PC-9 (cell line): Measurements from ENCODE around the gene ANKRD60. TPM values are rescaled to one million over a fixed set of nuclear protein-coding genes. Genes with fewer than 3 reads are reported as not detected.

Source experiments
- BruUV-seq: library from RNA; stranded (reverse); fragments of 400-500 nt; replicated peaks from 2 replicates; lab custom pipeline; 2021; lab: Mats Ljungman, UMichigan
- CTCF ChIA-PET: fragments of 300-600 bp; sonication (Branson Sonifier 250); formaldehyde crosslinking; loops from one replicate; lab custom pipeline; 2022; ENCODE audit warnings: antibody characterized with exemption; lab: Charles Lee
- POLR2A ChIA-PET: fragments of 300-600 bp; sonication (Branson Sonifier 250); formaldehyde crosslinking; loops from one replicate; lab custom pipeline; 2022; ENCODE audit warnings: antibody characterized with exemption; ENCODE audit not compliant: unreplicated experiment; lab: Charles Lee
- DNase-seq, 2 experiments: peaks; one replicate each; pipeline versions ENCODE4 v3.0.0 to v3.0.0-alpha.2; 2015 to 2022; ENCODE audit warnings: mixed read lengths in 1 of 2
- H2AFZ ChIP-seq: fragments of 200-600 bp; sonication (generic); 2 replicates; pipeline ENCODE4 v1.8.1; 2017; ENCODE audit warnings: antibody characterized with exemption
- H3F3A ChIP-seq: fragments of 200-600 bp; sonication (generic); 2 replicates; pipeline ENCODE4 v1.8.1; 2017; ENCODE audit warnings: antibody characterized with exemption, mild to moderate bottlenecking, low read depth; ENCODE audit not compliant: insufficient read depth
- H3K27ac ChIP-seq: fragments of 200-600 bp; sonication (generic); 2 replicates; pipeline ENCODE4 v1.6.1; 2016; ENCODE audit warnings: mixed run types
- H3K27me3 ChIP-seq: fragments of 200-600 bp; sonication (generic); 2 replicates; pipeline ENCODE4 v1.6.1; 2016; ENCODE audit warnings: low read depth, mixed run types; ENCODE audit not compliant: insufficient read depth
- H3K36me3 ChIP-seq: fragments of 200-600 bp; sonication (generic); 2 replicates; pipeline ENCODE4 v1.6.1; 2016; ENCODE audit warnings: low read depth, mixed run types
- H3K4me1 ChIP-seq: fragments of 200-600 bp; sonication (generic); replicated peaks from 2 replicates; pipeline ENCODE4 v1.6.1; 2016; ENCODE audit warnings: mixed run types; ENCODE audit not compliant: insufficient read depth
- H3K4me2 ChIP-seq: fragments of 200-600 bp; sonication (generic); 2 replicates; pipeline ENCODE4 v1.6.1; 2017; ENCODE audit warnings: mixed run types
- H3K4me3 ChIP-seq: fragments of 200-600 bp; sonication (generic); 2 replicates; pipeline ENCODE4 v1.6.1; 2016; ENCODE audit warnings: mixed run types
- H3K79me2 ChIP-seq: fragments of 200-600 bp; sonication (generic); 2 replicates; pipeline ENCODE4 v1.6.1; 2017; ENCODE audit warnings: low read depth, mixed run types
- H3K9me2 ChIP-seq: fragments of 200-600 bp; sonication (generic); 2 replicates; pipeline ENCODE4 v1.8.1; 2017; ENCODE audit warnings: mild to moderate bottlenecking; ENCODE audit not compliant: insufficient read depth
- H3K9me3 ChIP-seq: fragments of 200-600 bp; sonication (generic); 2 replicates; pipeline ENCODE4 v1.8.1; 2016; ENCODE audit warnings: low read depth; ENCODE audit not compliant: insufficient read depth
- H4K20me1 ChIP-seq: fragments of 200-600 bp; sonication (generic); 2 replicates; pipeline ENCODE4 v1.8.1; 2017; ENCODE audit not compliant: insufficient read depth
- CTCF ChIP-seq: fragments of 200-600 bp; sonication (generic); conservative IDR thresholded peaks from 2 replicates; pipeline ENCODE4 v1.6.1; 2017; ENCODE audit warnings: mixed run types, antibody characterized with exemption, mild to moderate bottlenecking, moderate library complexity
- EZH2 ChIP-seq: fragments of 200-600 bp; sonication (generic); IDR thresholded peaks from 2 replicates; pipeline ENCODE4 v1.8.0; 2017; ENCODE audit warnings: antibody characterized with exemption, low read depth
- intact Hi-C: fragments of 100-400 bp; cut with micrococcal nuclease; formaldehyde crosslinking; loops from one replicate; pipeline ENCODE4 v1.10.0; 2022; ENCODE audit not compliant: unreplicated experiment
- total RNA-seq: library from RNA; stranded (reverse); gene quantifications from 2 replicates; pipeline ENCODE4 v1.2.3, GENCODE V29; 2021

Gene ANKRD60
- total RNA-seq, 1 experiment from 2014 or later: not detected

GRCh38 chr20:58233881-58234528 lies 5.6 kb upstream of the ANKRD60 start:
- intact Hi-C loops: loop anchor here (10.0 kb wide), 2 partner anchors 601 to 631 kb away; no protein-coding TSS in a partner anchor
- POLR2A ChIA-PET: no interaction called here
- Histone ChIP-seq H4K20me1 (no peaks in the 10 kb centered on the region), H3K4me2 (no peak overlapping the region), H3K4me1 (peaks cover 8% of the 10 kb centered on the region; the same call in 1 of the 2 replicates), H2AFZ (no peak overlapping the region), H3K27me3 (no peaks in the 10 kb centered on the region), H3K4me3 (no peak overlapping the region), H3K27ac (no peak overlapping the region), H3K36me3 (no peaks in the 10 kb centered on the region), H3K9me2 (no peaks in the 10 kb centered on the region), H3K79me2 (no peaks in the 10 kb centered on the region), H3F3A (peaks cover 7% of the 10 kb centered on the region; the same call in 1 of the 2 replicates), H3K9me3 (no peaks in the 10 kb centered on the region)
- peak in 1 of 2 experiments; percentile 37 for DNase-seq
- BruUV-seq: no TSS peak
- CTCF ChIA-PET: interaction anchor here (0.5 to 0.7 kb wide), 4 partner anchors 11 to 199 kb away, joined by 3 to 4 read pairs (median 3); no protein-coding TSS in a partner anchor
- TF ChIP-seq CTCF: peak; percentile 89
- TF ChIP-seq EZH2: no peak

GRCh38 chr20:58233393-58233792 lies 4.9 kb upstream of the ANKRD60 start:
- H3K4me1 ChIP-seq: peaks cover 8% of the 10 kb centered on the region; the same call in 1 of the 2 replicates
- CTCF ChIA-PET: no interaction called here

DNA sequence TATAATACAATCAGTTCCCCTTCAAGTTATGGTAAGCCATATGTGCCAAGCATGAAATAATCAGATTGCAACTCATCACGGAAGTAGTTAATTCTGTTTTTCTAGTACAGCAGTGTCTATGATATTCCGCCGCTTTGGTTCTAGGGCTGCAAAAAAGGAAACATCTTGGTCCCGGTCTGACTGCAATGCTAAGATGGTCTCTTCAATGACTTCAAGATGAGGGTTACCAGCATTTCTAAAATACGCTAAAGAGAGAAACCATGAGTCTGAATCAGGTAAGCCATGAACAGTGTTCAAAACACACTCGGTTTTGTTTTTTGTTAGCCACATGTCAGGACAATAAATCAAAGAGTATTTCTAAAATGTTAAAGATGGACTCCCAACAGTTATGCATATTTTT lies 3.2 kb upstream of the ANKRD60 start:
- CTCF ChIA-PET: no interaction called here

More at GRCh38 chr20:58233393-58233792, 4.9 kb upstream of the ANKRD60 start:
- no peak for DNase-seq
- Histone ChIP-seq H2AFZ (no peak overlapping the region), H3K9me2 (no peaks in the 10 kb centered on the region), H3K9me3 (no peaks in the 10 kb centered on the region), H3F3A (peaks cover 7% of the 10 kb centered on the region; the same call in 1 of the 2 replicates), H3K79me2 (no peaks in the 10 kb centered on the region), H3K27ac (no peak overlapping the region), H4K20me1 (no peaks in the 10 kb centered on the region), H3K36me3 (no peaks in the 10 kb centered on the region), H3K27me3 (no peaks in the 10 kb centered on the region), H3K4me3 (no peak overlapping the region), H3K4me2 (no peak overlapping the region)
- POLR2A ChIA-PET: no interaction called here
- intact Hi-C loops: loop anchor here (10.0 kb wide), 2 partner anchors 601 to 631 kb away; no protein-coding TSS in a partner anchor
- TF ChIP-seq EZH2 (no peak), CTCF (no peak)
- no TSS peak for BruUV-seq

More for the DNA sequence above, 3.2 kb upstream of the ANKRD60 start:
- H2AFZ ChIP-seq: no peak overlapping the region
- H3K27me3 ChIP-seq: no peaks in the 10 kb centered on the region
- H4K20me1 ChIP-seq: no peaks in the 10 kb centered on the region
- no peak overlapping the region for H3K4me2 ChIP-seq
- POLR2A ChIA-PET: no interaction called here
- no peaks in the 10 kb centered on the region for H3K9me2 ChIP-seq
- no peaks in the 10 kb centered on the region for H3F3A ChIP-seq
- no peak for TF ChIP-seq CTCF
- TF ChIP-seq EZH2: no peak
- intact Hi-C loops: loop anchor here (10.0 kb wide), 2 partner anchors 603 to 633 kb away; no protein-coding TSS in a partner anchor
- no peaks in the 10 kb centered on the region for H3K9me3 ChIP-seq
- no peaks in the 10 kb centered on the region for H3K79me2 ChIP-seq
- H3K36me3 ChIP-seq: no peaks in the 10 kb centered on the region
- no peak for DNase-seq
- no peak overlapping the region for H3K27ac ChIP-seq
- BruUV-seq: no TSS peak
- no peak overlapping the region for H3K4me3 ChIP-seq
- H3K4me1 ChIP-seq: peaks cover 8% of the 10 kb centered on the region; the same call in 1 of the 2 replicates
